ENCODE measurements around the gene ANKRD23. TPM values are rescaled to one million over a fixed set of nuclear protein-coding genes. Genes with fewer than 3 reads are reported as not detected.
"Not testable (repeated sequence)": the region's sequence is repeated elsewhere in the genome, so short reads cannot be mapped to it uniquely, and the experiment has no call there.

The ANKRD23 gene
- total RNA-seq, 6 experiments from 2014 or later: 0.71 to 1.8 (median 1.3) TPM

DNA sequence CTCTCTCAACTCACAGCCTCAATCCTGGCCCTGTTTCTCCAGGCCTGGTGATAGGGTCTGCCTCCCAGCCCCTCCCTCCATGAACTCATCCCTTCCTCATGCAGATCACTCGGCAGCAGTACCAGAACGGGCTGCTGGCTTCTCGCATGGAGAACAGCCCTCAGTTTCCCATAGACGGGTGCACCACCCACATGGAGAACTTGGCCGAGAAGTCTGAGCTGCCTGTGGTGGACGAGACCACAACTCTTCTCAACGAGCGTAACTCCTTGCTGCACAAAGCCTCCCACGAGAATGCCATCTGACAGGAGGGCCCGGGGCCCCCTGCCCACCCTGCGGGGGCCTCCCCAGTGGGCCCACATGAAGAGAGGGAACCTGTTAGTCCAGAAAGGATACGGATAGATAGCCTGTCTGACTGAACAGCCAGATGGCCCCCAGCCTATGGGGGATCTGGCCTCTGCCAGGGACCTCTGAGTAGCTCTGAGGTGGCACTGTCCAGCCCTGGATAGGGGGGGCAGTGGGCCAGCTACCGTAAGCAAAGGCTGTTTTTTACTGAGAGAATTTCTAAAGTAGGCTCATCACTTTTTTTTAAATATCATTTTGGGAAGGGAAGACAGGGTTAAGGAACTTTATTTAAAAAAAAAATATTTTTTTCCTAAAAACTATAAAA lies 34.5 kb downstream of the ANKRD23 start:
- Mint-ChIP-seq H3K27ac (no peak overlapping the region), H3K4me1 (ENCODE audit: low read depth) (no peaks in the 10 kb centered on the region), H3K27me3 (ENCODE audit: insufficient read depth) (no peaks in the 10 kb centered on the region; the same call in 1 of the 2 replicates), H3K36me3 (ENCODE audit: low read depth) (no peaks in the 10 kb centered on the region), H3K9me3 (no peaks in the 10 kb centered on the region), H3K4me3 (no peak overlapping the region)
- TF ChIP-seq, protein P1, sequence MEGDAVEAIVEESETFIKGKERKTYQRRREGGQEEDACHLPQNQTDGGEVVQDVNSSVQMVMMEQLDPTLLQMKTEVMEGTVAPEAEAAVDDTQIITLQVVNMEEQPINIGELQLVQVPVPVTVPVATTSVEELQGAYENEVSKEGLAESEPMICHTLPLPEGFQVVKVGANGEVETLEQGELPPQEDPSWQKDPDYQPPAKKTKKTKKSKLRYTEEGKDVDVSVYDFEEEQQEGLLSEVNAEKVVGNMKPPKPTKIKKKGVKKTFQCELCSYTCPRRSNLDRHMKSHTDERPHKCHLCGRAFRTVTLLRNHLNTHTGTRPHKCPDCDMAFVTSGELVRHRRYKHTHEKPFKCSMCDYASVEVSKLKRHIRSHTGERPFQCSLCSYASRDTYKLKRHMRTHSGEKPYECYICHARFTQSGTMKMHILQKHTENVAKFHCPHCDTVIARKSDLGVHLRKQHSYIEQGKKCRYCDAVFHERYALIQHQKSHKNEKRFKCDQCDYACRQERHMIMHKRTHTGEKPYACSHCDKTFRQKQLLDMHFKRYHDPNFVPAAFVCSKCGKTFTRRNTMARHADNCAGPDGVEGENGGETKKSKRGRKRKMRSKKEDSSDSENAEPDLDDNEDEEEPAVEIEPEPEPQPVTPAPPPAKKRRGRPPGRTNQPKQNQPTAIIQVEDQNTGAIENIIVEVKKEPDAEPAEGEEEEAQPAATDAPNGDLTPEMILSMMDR (IDR thresholded peaks at IDR 0.05): no peak
- no peak for DNase-seq

DNA sequence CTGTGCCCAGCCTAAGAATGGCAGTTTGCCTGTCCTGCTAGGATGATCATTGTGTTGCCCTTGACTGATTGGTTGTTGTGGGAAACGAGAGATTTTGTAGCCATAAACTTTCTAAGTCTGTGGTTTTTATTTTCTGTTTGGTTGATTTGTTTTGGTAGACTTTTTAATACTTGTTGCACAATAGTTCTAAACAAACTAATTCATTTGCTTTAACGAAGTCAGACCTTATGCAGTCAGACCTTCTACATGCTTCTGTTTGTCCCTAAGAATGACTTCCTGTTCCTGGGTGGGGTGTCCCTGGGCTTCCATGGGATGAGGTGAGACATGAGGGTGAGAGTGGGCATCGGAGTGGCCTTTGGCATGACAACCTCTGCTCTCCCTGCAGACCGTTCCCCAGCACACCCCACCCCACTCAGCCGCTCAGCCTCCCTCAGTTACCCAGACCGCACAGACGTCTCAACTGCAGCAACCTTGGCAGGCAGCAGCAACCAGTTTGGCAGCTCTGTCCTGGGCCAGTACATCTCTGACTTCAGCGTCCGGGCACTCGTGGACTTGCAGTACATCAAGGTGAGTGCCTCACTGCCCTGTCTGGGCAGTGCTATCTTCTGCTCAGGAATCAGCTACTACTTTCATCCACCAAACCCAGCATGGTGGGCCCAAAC lies 35.5 kb downstream of the ANKRD23 start:
- no peak for DNase-seq
- Mint-ChIP-seq H3K9me3 (no peaks in the 10 kb centered on the region), H3K27ac (no peak overlapping the region), H3K4me3 (no peak overlapping the region), H3K36me3 (ENCODE audit: low read depth) (no peaks in the 10 kb centered on the region), H3K27me3 (ENCODE audit: insufficient read depth) (no peaks in the 10 kb centered on the region; the same call in 1 of the 2 replicates), H3K4me1 (ENCODE audit: low read depth) (no peaks in the 10 kb centered on the region)
- TF ChIP-seq, protein P1 (IDR thresholded peaks at IDR 0.05): no peak

DNA sequence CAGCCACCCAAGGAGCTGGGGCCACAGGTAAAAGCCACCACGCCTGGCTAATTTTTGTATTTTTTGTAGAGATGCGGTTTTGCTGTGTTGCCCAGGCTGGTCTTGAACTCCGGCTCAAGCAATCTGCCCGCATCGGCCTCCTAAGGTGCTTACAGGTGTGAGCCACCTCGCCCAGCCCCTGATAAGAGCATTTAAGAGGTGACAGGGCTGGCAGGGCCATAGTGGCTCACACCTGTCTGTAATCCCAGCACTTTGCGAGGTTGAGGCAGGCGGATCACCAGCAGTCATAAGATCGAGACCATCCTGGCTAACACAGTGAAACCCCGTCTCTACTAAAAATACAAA lies 36.7 kb downstream of the ANKRD23 start:
- DNase-seq: no peak
- Mint-ChIP-seq H3K4me3 (no peak overlapping the region), H3K9me3 (no peaks in the 10 kb centered on the region), H3K27ac (no peak overlapping the region), H3K36me3 (ENCODE audit: low read depth) (no peaks in the 10 kb centered on the region), H3K27me3 (ENCODE audit: insufficient read depth) (no peaks in the 10 kb centered on the region; the same call in 1 of the 2 replicates), H3K4me1 (ENCODE audit: low read depth) (no peaks in the 10 kb centered on the region)
- TF ChIP-seq, protein P1 (IDR thresholded peaks at IDR 0.05): no peak

DNA sequence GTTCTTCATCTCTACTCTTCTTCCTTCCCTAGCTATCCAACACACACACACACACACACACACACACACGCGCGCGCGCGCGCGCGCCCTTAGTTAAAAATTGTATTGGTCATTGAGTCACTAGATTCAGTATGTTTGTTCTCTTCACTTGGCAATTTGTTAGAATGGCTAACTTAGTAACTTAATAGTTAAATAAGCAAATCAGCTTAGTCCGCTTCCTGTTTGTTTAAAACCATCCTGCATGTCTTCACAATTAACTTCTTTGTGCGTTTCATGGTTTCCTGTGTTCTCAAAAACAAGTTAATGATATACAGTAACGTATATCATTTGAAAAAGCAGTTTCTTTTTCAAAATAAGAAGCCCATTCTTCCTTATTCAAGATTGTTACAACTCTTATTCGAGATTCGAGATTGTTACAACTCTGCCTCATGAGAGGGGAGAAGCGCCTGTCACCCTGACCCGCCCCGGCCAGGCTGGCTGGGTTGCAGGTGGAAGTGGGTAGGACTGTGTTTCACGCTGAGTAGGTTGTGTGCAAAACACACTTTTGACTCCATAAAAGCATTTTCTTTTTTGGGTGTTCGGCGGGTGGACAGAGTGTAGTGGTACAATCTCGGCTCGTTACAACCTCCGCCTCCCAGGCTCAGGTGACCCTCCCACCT lies 37.2 kb downstream of the ANKRD23 start:
- Mint-ChIP-seq H3K36me3 (ENCODE audit: low read depth) (no peaks in the 10 kb centered on the region), H3K9me3 (no peaks in the 10 kb centered on the region), H3K4me1 (ENCODE audit: low read depth) (no peaks in the 10 kb centered on the region), H3K27me3 (ENCODE audit: insufficient read depth) (no peaks in the 10 kb centered on the region; the same call in 1 of the 2 replicates), H3K4me3 (no peak overlapping the region), H3K27ac (no peak overlapping the region)
- TF ChIP-seq, protein P1 (IDR thresholded peaks at IDR 0.05): no peak
- no peak for DNase-seq

DNA sequence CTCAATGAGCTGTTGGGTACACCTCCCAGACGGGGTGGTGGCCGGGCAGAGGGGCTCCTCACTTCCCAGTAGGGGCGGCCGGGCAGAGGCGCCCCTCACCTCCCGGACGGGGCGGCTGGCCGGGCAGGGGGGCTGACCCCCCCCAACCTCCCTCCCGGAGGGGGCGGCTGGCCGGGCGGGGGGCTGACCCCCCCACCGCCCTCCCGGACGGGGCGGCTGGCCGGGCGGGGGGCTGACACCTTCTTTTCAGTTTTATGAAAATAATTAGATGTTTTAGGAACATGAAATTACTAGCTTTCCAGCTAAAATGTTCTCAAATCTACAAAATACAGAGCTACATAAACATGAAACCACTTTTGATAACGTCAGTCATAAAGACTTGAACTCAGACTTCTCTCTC lies 37.9 kb downstream of the ANKRD23 start:
- not testable (repeated sequence) for H3K4me1 Mint-ChIP-seq (ENCODE audit: low read depth); H3K27me3 Mint-ChIP-seq (ENCODE audit: insufficient read depth); H3K27ac Mint-ChIP-seq; H3K9me3 Mint-ChIP-seq; H3K4me3 Mint-ChIP-seq; DNase-seq; H3K36me3 Mint-ChIP-seq (ENCODE audit: low read depth)

DNA sequence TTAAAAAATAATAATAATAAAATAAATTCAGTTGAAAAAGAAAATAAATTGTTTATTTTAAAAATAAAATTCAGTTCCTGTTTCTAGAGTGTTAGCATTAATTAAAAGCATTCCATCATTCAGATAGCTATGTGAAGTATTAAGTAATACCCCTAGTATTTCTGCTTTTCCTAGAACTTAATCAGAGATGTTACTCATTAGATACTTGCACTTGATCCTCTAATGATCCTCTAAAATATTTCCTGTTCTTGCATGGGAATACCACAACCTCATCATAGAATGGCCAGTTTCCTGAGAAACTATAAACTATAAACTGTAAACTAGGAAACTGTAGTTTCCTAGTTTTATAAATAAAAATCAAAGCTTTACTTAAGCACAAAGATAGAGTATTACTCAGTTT lies 38.8 kb downstream of the ANKRD23 start:
- Mint-ChIP-seq H3K4me1 (ENCODE audit: low read depth) (no peaks in the 10 kb centered on the region), H3K4me3 (no peak overlapping the region), H3K9me3 (no peaks in the 10 kb centered on the region), H3K36me3 (ENCODE audit: low read depth) (no peaks in the 10 kb centered on the region), H3K27ac (no peak overlapping the region), H3K27me3 (ENCODE audit: insufficient read depth) (no peaks in the 10 kb centered on the region; the same call in 1 of the 2 replicates)
- no peak for DNase-seq
- TF ChIP-seq, protein P1 (IDR thresholded peaks at IDR 0.05): no peak
